22Rv1 (cell line): Measurements from ENCODE around the gene KCNQ1.

ENCODE experiments used
- ZFX ChIP-seq: fragments of 450-650 bp; IDR thresholded peaks from 2 replicates; pipeline ENCODE4 v1.6.1; 2017; ENCODE audit warnings: antibody characterized with exemption, borderline replicate concordance
- TF ChIP-seq, protein P1 (sequence below): fragments of 450-650 bp; IDR thresholded peaks from 2 replicates; pipeline ENCODE4 v1.5.1; 2017; ENCODE audit warnings: mild to moderate bottlenecking

- TF ChIP-seq, protein P1, sequence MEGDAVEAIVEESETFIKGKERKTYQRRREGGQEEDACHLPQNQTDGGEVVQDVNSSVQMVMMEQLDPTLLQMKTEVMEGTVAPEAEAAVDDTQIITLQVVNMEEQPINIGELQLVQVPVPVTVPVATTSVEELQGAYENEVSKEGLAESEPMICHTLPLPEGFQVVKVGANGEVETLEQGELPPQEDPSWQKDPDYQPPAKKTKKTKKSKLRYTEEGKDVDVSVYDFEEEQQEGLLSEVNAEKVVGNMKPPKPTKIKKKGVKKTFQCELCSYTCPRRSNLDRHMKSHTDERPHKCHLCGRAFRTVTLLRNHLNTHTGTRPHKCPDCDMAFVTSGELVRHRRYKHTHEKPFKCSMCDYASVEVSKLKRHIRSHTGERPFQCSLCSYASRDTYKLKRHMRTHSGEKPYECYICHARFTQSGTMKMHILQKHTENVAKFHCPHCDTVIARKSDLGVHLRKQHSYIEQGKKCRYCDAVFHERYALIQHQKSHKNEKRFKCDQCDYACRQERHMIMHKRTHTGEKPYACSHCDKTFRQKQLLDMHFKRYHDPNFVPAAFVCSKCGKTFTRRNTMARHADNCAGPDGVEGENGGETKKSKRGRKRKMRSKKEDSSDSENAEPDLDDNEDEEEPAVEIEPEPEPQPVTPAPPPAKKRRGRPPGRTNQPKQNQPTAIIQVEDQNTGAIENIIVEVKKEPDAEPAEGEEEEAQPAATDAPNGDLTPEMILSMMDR = no peak
- TF ChIP-seq ZFX = no peak
Measured at GRCh38 chr11:2714871-2715270, 270.1 kb downstream of the KCNQ1 start.
